Spinal cord (tissue), 10 donors: ENCODE results near the gene ASIC3. TPM values are rescaled to one million over a fixed set of nuclear protein-coding genes. Genes with fewer than 3 reads are reported as not detected.

Experiments
- DNase-seq, 6 donors: peaks; one replicate each; pipeline versions ENCODE4 v3.0.0 to v3.0.0-alpha.2; 2013 to 2015; ENCODE audit warnings: low spot score in 6 of 6, low read depth in 4 of 6
- H3K27ac ChIP-seq: one replicate; pipeline ENCODE4 v1.5.1; 2013; ENCODE audit warnings: low read depth, low read length, control low read depth
- H3K27me3 ChIP-seq: one replicate; pipeline ENCODE4 v1.6.1; 2013; ENCODE audit warnings: low read length; ENCODE audit not compliant: control insufficient read depth, insufficient read depth
- H3K36me3 ChIP-seq: one replicate; pipeline ENCODE4 v1.6.1; 2013; ENCODE audit warnings: low read length; ENCODE audit not compliant: control insufficient read depth, insufficient read depth
- H3K4me1 ChIP-seq: one replicate; pipeline ENCODE4 v1.6.1; 2013; ENCODE audit warnings: low read length; ENCODE audit not compliant: control insufficient read depth, insufficient read depth
- H3K4me3 ChIP-seq: one replicate; pipeline ENCODE4 v1.5.1; 2013; ENCODE audit warnings: low read depth, low read length, control low read depth
- H3K9me3 ChIP-seq: one replicate; pipeline ENCODE4 v1.6.1; 2013; ENCODE audit warnings: low read length; ENCODE audit not compliant: control insufficient read depth, insufficient read depth
- WGBS: methylation state at CpG from one replicate; pipeline ENCODE4 v1.1.5; 2013; ENCODE audit warnings: missing lambda C conversion rate; ENCODE audit not compliant: insufficient coverage; 5-methylcytosine and 5-hydroxymethylcytosine counted together
- polyA plus RNA-seq, 2 donors: library from polyadenylated mRNA; unstranded; fragments of 120-200 nt; gene quantifications; one replicate each; pipeline ENCODE4 v1.2.1, GENCODE V29; 2013; ENCODE audit not compliant: insufficient read length in 2 of 2
- total RNA-seq, 2 donors: library from RNA; depleted of rRNA in 1 of 2; stranded (reverse); fragments of 120-200 nt in 1 of 2; fragments of >200 nt in 1 of 2; gene quantifications; one replicate each; pipeline versions ENCODE4 v1.2.3 to v1.2.4, GENCODE V29; 2013 to 2014
- donor health status: healthy.

The ASIC3 gene
- total and polyA plus RNA-seq, 4 donors: 1.5 to 18.0 (median 8.8) TPM

DNA sequence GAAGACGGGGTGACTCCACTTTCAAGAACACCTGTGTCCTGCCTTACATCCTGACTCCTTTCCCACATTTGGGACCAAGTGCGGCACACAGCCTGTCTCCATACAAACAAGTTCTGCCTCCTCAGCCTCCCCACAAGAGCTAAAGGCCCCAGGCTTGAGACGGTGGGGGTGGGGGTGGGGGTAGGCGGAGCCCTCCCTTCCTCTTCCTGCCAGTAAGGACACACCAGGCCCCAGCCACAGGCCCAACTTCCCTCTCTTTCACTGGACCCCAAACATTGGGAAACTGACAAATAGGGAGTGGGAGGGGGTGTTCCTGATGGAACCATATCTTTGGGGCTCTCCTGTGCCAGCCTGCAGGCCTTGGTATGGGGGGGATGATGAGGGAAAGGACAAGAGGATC lies 4.8 kb downstream of the ASIC3 start:
- DNase-seq: no peak
- H3K36me3 ChIP-seq: peaks cover 47% of the 10 kb centered on the region
- no peaks in the 10 kb centered on the region for H3K9me3 ChIP-seq
- WGBS: 100% methylated on average over 1 of the region's 4 CpGs
- no peak overlapping the region for H3K27ac ChIP-seq
- H3K4me3 ChIP-seq: no peak overlapping the region
- H3K4me1 ChIP-seq: peaks cover 45% of the 10 kb centered on the region
- no peaks in the 10 kb centered on the region for H3K27me3 ChIP-seq

DNA sequence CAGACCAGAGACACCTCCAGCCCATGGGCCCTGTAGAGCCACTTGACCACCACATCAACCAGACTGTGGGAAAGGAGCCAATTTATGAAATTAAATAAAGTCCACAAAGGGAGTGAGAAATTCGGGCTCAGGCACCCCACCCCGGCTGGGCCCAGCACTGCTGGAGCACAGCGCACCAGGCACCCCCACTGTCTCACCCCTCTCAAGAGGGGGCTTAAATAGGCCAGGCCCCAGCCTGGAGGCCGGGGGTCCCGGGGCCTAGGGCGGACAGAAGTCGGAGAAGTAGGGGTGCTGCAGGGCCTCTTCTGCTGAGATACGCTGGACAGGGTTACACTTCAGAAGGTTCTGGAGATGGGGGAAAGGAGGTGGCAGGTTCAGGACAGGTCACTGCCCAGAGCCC lies 5.4 kb downstream of the ASIC3 start:
- Histone ChIP-seq H3K4me1 (peaks cover 46% of the 10 kb centered on the region), H3K4me3 (no peak overlapping the region), H3K9me3 (no peaks in the 10 kb centered on the region), H3K36me3 (peaks cover 47% of the 10 kb centered on the region), H3K27me3 (no peaks in the 10 kb centered on the region), H3K27ac (no peak overlapping the region)
- DNase-seq: no peak
- 100% methylated on average over 4 of the region's 8 CpGs for WGBS

DNA sequence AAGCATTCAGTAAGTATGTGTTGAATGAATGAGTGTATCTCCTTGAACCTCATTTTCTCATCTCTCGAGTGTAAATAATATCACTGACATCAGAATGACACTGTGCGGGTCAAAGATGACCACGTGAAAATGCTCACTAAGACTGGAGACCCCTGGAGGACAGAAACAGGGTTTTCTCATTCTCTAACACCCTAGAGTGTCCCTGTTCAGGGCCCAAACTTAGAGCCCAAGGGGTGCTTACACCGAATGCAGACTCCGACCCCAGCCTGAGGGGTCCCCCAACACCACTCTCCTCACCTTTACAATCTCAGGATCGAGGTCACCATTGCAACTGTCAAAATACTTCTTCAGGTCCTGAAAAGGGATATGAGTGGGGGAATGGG lies 7.9 kb downstream of the ASIC3 start:
- Histone ChIP-seq H3K4me1 (peaks cover 57% of the 10 kb centered on the region), H3K27me3 (no peaks in the 10 kb centered on the region), H3K27ac (no peak overlapping the region), H3K4me3 (no peak overlapping the region), H3K9me3 (no peaks in the 10 kb centered on the region), H3K36me3 (peaks cover 38% of the 10 kb centered on the region)
- DNase-seq: no peak
- 82% methylated on average over 3 of the region's 6 CpGs for WGBS

DNA sequence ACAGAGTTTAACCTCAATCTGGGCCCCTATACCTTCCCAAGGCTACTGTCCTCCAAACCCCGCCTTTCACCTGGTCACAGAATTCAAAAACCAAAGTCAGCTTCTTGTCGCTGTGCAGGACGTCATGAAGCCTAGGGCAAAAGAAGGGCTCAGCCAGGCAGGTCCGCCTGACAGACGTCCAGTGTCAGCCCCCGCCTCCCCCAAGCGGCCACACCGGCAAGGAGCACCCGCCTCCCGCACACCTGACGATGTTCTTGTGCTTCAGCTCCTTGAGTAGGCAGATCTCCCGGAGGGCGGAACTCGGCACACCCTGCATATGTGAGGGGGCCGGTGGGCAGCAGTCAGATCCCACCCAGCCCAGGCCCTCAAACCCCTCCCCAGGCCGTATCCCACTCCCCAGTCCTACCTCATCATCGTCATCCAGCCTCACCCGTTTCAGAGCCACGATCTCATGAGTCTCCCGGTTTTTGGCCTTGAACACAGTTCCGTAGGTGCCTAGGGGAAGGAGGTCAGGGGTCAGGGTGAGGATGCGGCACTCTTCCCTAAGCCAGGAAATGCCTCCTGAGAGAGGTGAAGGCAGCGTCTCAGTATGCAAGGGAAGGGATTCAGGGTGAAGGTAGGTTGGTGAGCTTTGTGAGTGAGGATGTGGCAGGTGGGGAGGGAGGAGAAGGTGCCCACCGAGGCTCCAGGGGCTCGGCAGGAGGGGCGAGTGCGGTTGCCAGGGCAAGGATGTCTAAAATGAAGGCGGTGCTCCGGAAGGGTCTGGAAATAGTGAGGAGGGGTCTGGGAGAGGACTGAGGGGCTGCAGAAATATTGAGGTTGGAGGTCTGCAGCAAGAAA lies 8.6 kb downstream of the ASIC3 start:
- no peaks in the 10 kb centered on the region for H3K9me3 ChIP-seq
- peak overlapping the region; percentile 82 for H3K4me3 ChIP-seq
- peak overlapping the region; percentile 67 for H3K27ac ChIP-seq
- H3K36me3 ChIP-seq: peaks cover 37% of the 10 kb centered on the region
- WGBS: 16% methylated on average over 26 of the region's 29 CpGs
- H3K27me3 ChIP-seq: no peaks in the 10 kb centered on the region
- peak in 1 of 6 donors; percentile 32 for DNase-seq
- H3K4me1 ChIP-seq: peaks cover 58% of the 10 kb centered on the region

DNA sequence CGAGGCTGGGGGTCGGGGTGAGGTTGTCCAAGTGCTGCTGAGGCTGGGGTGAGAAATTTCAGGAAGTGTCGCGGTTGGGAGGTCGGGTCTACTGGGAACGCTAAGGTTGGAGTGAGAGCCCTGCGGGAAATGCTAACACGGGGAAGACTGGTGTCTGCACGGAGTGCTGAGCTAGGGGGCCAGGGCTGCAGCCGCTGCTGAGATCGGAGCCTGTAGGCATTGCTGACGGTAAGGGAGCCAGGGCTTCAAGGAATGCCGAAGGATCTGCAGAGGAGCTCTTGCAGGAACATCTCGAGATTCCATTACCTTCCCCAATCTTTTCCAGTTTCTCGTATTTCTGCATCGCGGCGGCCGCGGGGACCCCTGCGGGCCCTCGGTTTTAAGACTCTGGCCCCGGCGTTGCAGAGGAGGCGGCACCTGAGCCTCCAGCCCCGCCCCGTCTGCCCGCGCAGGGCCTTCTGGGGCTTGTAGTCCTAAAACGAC lies 9.2 kb downstream of the ASIC3 start, which contains the start of gene CDK5:
CDK5 (minus strand) TSS at position 392 of the 483 bp plus-strand sequence; CDS start at position 343, 49 bp downstream.
- Histone ChIP-seq H3K4me3 (peak within 1 kb of the TSS; percentile 82), H3K36me3 (peaks cover 37% of the 10 kb centered on the region), H3K27ac (peak within 1 kb of the TSS; percentile 99), H3K9me3 (no peaks in the 10 kb centered on the region), H3K4me1 (peaks cover 64% of the 10 kb centered on the region), H3K27me3 (peaks cover 2% of the 10 kb centered on the region)
- WGBS: under 1% methylated on average over 30 of the region's 30 CpGs
- no peak for DNase-seq

DNA sequence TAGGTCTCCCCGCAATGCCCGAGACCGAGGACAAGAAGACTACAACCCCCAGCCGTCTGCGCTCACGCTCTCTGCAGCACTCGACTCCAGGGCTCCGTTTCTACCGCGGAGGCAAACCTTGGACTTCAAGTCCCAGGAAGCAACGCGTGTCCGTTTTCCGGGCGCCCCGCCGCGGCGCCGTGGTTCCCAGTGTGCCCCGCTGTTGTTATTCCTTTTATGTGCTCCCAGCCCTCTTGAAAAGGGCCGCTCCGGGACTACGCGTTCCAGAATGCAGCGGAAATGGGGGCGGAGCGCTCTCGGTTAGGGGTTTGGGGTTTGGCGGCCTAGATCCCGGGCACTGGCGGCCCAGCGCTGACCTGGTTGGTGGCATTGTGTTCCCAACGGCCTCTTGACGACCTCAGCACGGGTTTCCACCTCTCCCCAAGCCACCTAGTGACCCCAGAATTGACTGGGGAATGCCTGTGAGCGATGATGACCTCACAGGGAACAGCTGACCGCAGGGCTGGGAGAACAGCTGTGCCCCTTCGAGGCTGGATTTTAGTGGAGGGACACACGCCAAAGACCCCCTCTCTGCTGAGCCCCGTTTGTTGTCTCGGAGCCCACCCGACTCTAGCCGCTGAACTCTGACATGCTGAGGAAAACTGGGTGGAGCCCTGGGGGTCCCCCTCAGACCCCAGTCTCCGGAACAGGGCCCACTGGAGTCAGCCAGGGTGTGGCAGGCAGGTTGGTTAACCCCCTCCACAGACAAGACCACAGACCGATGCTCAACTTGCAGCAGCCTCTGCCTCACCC lies 9.9 kb downstream of the ASIC3 start:
- Histone ChIP-seq H3K27me3 (peaks cover 2% of the 10 kb centered on the region), H3K36me3 (peaks cover 38% of the 10 kb centered on the region), H3K4me3 (peak overlapping the region; percentile 82), H3K4me1 (peaks cover 68% of the 10 kb centered on the region), H3K9me3 (no peaks in the 10 kb centered on the region), H3K27ac (peak overlapping the region; percentile 99)
- DNase-seq: peak; percentile 96 to 100 (median 98)
- WGBS: under 1% methylated on average over 39 of the region's 46 CpGs

DNA sequence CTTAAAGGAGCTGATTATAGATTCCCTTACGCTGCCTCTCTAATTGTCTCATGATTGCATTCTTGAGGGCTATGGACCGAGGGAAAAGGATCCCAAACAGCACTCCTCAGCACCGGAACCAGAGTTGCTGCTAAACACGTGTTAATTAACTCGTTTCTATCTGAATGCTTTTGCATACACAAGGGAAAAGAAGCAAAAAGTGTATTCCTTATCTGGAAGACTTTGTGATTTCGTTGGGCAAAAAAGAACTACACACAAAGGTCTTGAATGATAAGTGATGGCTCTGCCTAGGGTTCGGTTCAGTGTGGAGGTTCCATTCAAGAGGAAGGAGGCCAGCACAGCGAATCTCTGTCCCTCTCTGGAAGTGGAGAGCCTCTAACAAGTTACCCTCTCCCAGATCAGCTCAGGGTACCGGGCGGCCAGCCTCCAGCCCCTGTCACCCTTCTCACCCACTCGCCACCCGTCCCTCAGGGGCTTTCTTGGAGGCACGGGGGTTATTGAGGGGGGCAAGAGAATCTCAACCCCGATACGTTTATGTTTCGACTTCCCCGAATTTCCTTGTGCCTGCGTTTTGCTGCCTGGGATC lies 10.5 kb downstream of the ASIC3 start:
- DNase-seq: peak in 3 of 6 donors; percentile 29 to 79 (median 60)
- WGBS: 2% methylated on average over 12 of the region's 18 CpGs
- Histone ChIP-seq H3K9me3 (no peaks in the 10 kb centered on the region), H3K36me3 (peaks cover 31% of the 10 kb centered on the region), H3K27me3 (peaks cover 2% of the 10 kb centered on the region), H3K4me1 (peaks cover 71% of the 10 kb centered on the region), H3K27ac (peak overlapping the region; percentile 99), H3K4me3 (peak overlapping the region; percentile 82)

DNA sequence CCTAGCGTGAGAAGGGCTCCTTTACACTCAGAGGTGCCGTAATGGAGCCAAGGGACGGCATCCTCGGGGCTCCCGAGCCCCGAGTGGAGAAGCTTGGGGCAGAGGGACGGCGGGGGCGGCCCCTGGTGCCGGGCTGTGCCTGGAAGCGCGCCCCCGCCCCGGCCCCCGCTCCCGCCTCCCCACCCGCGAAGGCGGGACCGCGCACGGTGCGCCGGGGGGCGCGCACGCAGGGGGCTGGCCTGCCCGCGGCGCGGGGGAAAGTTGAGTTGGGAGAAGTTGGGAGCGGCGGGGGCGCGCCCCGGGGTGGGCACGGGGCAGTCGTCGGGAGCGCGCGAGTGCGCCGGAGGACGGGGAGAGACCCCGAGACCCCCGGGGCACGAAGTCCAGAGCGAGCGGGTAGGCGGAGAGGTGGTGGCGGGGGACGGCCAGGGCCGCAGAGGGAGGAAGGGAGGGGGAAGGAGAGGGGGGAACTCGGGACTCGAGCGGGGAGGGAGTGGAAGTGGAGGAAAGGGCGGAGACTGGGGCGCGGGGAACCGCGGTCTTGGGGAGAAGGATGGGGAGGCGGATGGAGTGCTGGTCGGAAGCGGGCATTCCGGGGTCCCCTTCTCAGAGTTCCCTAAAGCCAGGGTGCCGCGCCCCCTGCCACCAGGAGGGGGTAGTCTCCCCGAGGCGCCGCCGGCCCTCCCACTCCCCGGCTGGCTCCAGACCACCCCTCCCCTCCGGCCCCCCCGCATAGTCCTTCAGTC lies 11.2 kb downstream of the ASIC3 start, which contains the start of gene SLC4A2:
SLC4A2 (plus strand) TSS at position 223 of the 746 bp plus-strand sequence. CDS start 2,399 bp downstream, outside the sequence.
- Histone ChIP-seq H3K4me3 (peak within 1 kb of the TSS; percentile 82), H3K27me3 (peaks cover 2% of the 10 kb centered on the region), H3K36me3 (peaks cover 31% of the 10 kb centered on the region), H3K9me3 (no peaks in the 10 kb centered on the region), H3K4me1 (peaks cover 71% of the 10 kb centered on the region), H3K27ac (peak within 1 kb of the TSS; percentile 99)
- 0% methylated on average over 71 of the region's 75 CpGs for WGBS
- DNase-seq: peak in 3 of 6 donors; percentile 69 to 94 (median 84)

DNA sequence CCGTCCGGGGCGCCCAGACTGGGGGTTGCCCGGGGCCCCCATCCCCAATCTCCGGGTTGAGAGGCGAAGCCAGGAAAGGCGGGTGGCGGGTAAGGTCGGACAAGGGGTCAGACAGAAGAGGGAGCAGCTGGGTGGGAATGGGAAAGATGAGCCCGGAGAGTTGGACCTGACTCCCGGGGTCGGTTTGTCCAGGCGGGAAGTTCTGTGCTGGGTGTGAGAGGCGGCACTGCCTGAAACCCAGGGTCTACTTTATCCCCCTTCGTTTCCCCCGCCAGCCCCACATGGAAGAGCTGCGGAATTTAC lies 11.7 kb downstream of the ASIC3 start:
- Histone ChIP-seq H3K4me1 (peaks cover 71% of the 10 kb centered on the region), H3K27me3 (peaks cover 2% of the 10 kb centered on the region), H3K36me3 (peaks cover 31% of the 10 kb centered on the region), H3K9me3 (no peaks in the 10 kb centered on the region), H3K4me3 (peak overlapping the region; percentile 78), H3K27ac (peak overlapping the region; percentile 85)
- WGBS: 0% methylated on average over 17 of the region's 17 CpGs
- no peak for DNase-seq
